HUES48 (cell line): ENCODE data around the gene RABGAP1.

Experiments
- H3K27ac ChIP-seq: one replicate; pipeline ENCODE4 v1.7.0; 2013; ENCODE audit warnings: low read depth, low read length, inconsistent platforms
- H3K27me3 ChIP-seq: 2 replicates; pipeline ENCODE4 v1.6.1; 2013; ENCODE audit warnings: mild to moderate bottlenecking, low read length; ENCODE audit not compliant: control insufficient read depth, insufficient read depth
- H3K36me3 ChIP-seq: 2 replicates; pipeline ENCODE4 v1.6.1; 2013; ENCODE audit warnings: low read length; ENCODE audit not compliant: control insufficient read depth, insufficient read depth
- H3K4me1 ChIP-seq: 2 replicates; pipeline ENCODE4 v1.6.1; 2013; ENCODE audit warnings: mild to moderate bottlenecking, low read length; ENCODE audit not compliant: control insufficient read depth, insufficient read depth
- H3K4me3 ChIP-seq: 2 replicates; pipeline ENCODE4 v1.5.1; 2013; ENCODE audit warnings: mild to moderate bottlenecking, low read depth, low read length
- H3K9ac ChIP-seq: 2 replicates; pipeline ENCODE4 v1.6.1; 2013; ENCODE audit warnings: mild to moderate bottlenecking, low read depth, low read length, moderate library complexity
- H3K9me3 ChIP-seq: 2 replicates; pipeline ENCODE4 v1.6.1; 2013; ENCODE audit warnings: low read length; ENCODE audit not compliant: control insufficient read depth, insufficient read depth

Gene RABGAP1

GRCh38 chr9:122946461-122947005 lies 5.7 kb downstream of the RABGAP1 start:
- no peak overlapping the region for H3K4me3 ChIP-seq
- peaks cover 45% of the 10 kb centered on the region for H3K4me1 ChIP-seq
- no peak overlapping the region for H3K27ac ChIP-seq
- H3K27me3 ChIP-seq = no peaks in the 10 kb centered on the region
- H3K36me3 ChIP-seq = peaks cover 10% of the 10 kb centered on the region; the same call in 1 of the 2 replicates
- H3K9me3 ChIP-seq = no peaks in the 10 kb centered on the region
- no peak overlapping the region for H3K9ac ChIP-seq

GRCh38 chr9:122948313-122948712 lies 7.5 kb downstream of the RABGAP1 start:
- H3K4me3 ChIP-seq = no peak overlapping the region
- H3K9ac ChIP-seq = no peak overlapping the region
- peaks cover 45% of the 10 kb centered on the region for H3K4me1 ChIP-seq
- no peaks in the 10 kb centered on the region for H3K27me3 ChIP-seq
- no peak overlapping the region for H3K27ac ChIP-seq
- peaks cover 10% of the 10 kb centered on the region; the same call in 1 of the 2 replicates for H3K36me3 ChIP-seq
- no peaks in the 10 kb centered on the region for H3K9me3 ChIP-seq

- H3K4me1 ChIP-seq = peaks cover 45% of the 10 kb centered on the region
- H3K27ac ChIP-seq = peak overlapping the region; percentile 7
- 0 out of 2 replicates have a peak, but pooled peaks cover 5% of the 10 kb centered on the region for H3K36me3 ChIP-seq
- no peaks in the 10 kb centered on the region for H3K27me3 ChIP-seq
- H3K9me3 ChIP-seq = no peaks in the 10 kb centered on the region
- no peak overlapping the region for H3K9ac ChIP-seq
- H3K4me3 ChIP-seq = 0 out of 2 replicates have a peak overlapping the region, but pooled peaks have one; percentile 17
These were observed 8.9 kb downstream of the RABGAP1 start for GRCh38 chr9:122949696-122950095.

DNA sequence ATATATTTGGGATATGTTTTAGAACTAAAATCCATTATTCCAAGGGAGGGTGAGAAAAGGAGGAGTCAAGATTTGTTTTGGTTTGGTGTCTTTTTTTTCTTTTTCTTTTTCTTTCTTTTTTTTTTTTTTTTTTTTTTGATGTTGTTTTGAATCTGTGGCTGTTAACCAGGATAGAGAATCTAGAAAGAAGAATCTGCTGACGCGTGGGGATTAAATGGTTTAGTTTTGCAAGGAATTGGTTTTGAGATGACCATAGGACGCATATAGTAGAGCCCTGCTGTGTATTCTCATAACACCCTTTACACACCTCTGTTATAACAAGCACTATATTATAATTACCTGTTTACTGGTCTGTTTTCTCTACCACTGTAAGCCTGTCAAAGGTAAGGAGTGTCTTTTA lies 9.4 kb downstream of the RABGAP1 start:
- Histone ChIP-seq H3K4me3 (no peak overlapping the region), H3K27me3 (no peaks in the 10 kb centered on the region), H3K9ac (no peak overlapping the region), H3K9me3 (no peaks in the 10 kb centered on the region), H3K27ac (peak overlapping the region; percentile 7), H3K36me3 (0 out of 2 replicates have a peak, but pooled peaks cover 3% of the 10 kb centered on the region), H3K4me1 (peaks cover 43% of the 10 kb centered on the region)

DNA sequence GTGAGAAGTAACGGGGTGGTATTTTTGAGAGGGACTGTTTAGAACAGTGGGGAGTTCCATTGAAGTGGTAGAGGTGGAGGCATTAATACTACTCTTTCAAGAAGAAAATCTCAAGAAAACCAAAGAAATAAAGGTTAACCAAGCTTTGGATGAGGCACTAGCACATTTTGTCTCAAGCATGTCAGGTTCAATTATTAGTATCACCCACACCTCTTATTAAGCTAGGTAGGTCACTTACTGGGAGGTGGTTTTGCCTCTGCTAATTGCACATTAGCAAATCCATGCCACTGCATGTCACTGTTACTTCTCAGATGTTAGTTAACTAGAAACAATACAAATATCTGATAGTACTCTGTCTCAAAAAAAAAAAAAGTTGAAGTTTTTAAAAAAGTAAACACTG lies 10.2 kb downstream of the RABGAP1 start:
- Histone ChIP-seq H3K9ac (no peak overlapping the region), H3K4me1 (peaks cover 40% of the 10 kb centered on the region), H3K4me3 (no peak overlapping the region), H3K9me3 (no peaks in the 10 kb centered on the region), H3K36me3 (no peaks in the 10 kb centered on the region), H3K27me3 (no peaks in the 10 kb centered on the region), H3K27ac (no peak overlapping the region)

GRCh38 chr9:122954253-122954691 lies 13.5 kb downstream of the RABGAP1 start:
- Histone ChIP-seq H3K27ac (no peak overlapping the region), H3K9ac (no peak overlapping the region), H3K4me1 (peaks cover 16% of the 10 kb centered on the region)

GRCh38 chr9:122955961-122956360 lies 15.1 kb downstream of the RABGAP1 start:
- no peak overlapping the region for H3K27ac ChIP-seq
- peaks cover 3% of the 10 kb centered on the region for H3K4me1 ChIP-seq
- no peak overlapping the region for H3K4me3 ChIP-seq
- H3K27me3 ChIP-seq = no peaks in the 10 kb centered on the region
- H3K36me3 ChIP-seq = peaks cover 34% of the 10 kb centered on the region
- H3K9me3 ChIP-seq = no peaks in the 10 kb centered on the region
- no peak overlapping the region for H3K9ac ChIP-seq

More at GRCh38 chr9:122954253-122954691, 13.5 kb downstream of the RABGAP1 start:
- Histone ChIP-seq H3K4me3 (no peak overlapping the region), H3K27me3 (no peaks in the 10 kb centered on the region), H3K9me3 (no peaks in the 10 kb centered on the region), H3K36me3 (peaks cover 17% of the 10 kb centered on the region)

GRCh38 chr9:122961139-122961538 lies 20.3 kb downstream of the RABGAP1 start:
- no peak overlapping the region for H3K9ac ChIP-seq
- no peaks in the 10 kb centered on the region for H3K27me3 ChIP-seq
- H3K9me3 ChIP-seq = no peaks in the 10 kb centered on the region
- H3K4me3 ChIP-seq = no peak overlapping the region
- H3K27ac ChIP-seq = no peak overlapping the region
- no peaks in the 10 kb centered on the region for H3K4me1 ChIP-seq
- H3K36me3 ChIP-seq = peaks cover 51% of the 10 kb centered on the region

GRCh38 chr9:122975196-122975595 lies 34.4 kb downstream of the RABGAP1 start:
- no peaks in the 10 kb centered on the region for H3K9me3 ChIP-seq
- no peak overlapping the region for H3K9ac ChIP-seq
- no peaks in the 10 kb centered on the region for H3K4me1 ChIP-seq
- H3K27me3 ChIP-seq = no peaks in the 10 kb centered on the region
- no peak overlapping the region for H3K4me3 ChIP-seq
- peaks cover 27% of the 10 kb centered on the region for H3K36me3 ChIP-seq
- no peak overlapping the region for H3K27ac ChIP-seq

GRCh38 chr9:122978601-122979000 lies 37.8 kb downstream of the RABGAP1 start:
- peaks cover 8% of the 10 kb centered on the region; the same call in 1 of the 2 replicates for H3K36me3 ChIP-seq
- no peak overlapping the region for H3K4me3 ChIP-seq
- H3K27ac ChIP-seq = no peak overlapping the region
- H3K27me3 ChIP-seq = no peaks in the 10 kb centered on the region
- no peak overlapping the region for H3K9ac ChIP-seq
- H3K9me3 ChIP-seq = no peaks in the 10 kb centered on the region
- H3K4me1 ChIP-seq = no peaks in the 10 kb centered on the region

DNA sequence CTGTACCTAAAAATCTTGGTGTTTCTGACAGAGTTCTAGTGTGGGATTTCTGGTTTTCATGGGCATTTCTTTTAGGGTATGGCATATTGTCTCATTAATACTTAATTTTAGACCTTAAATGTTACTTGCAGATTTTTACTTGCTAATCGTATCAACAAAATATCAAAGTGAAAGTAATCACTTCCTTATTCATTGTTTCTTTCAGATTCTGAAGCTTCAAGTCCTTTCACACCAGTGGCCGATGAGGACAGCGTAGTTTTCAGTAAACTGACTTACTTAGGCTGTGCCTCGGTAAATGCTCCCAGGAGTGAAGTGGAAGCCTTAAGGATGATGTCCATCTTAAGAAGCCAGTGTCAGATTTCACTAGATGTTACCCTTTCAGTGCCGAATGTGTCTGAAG lies 45.2 kb downstream of the RABGAP1 start:
- Histone ChIP-seq H3K27me3 (no peaks in the 10 kb centered on the region), H3K27ac (no peak overlapping the region), H3K9me3 (no peaks in the 10 kb centered on the region), H3K4me1 (no peaks in the 10 kb centered on the region), H3K36me3 (peaks cover 62% of the 10 kb centered on the region), H3K4me3 (no peak overlapping the region), H3K9ac (no peak overlapping the region)
